ENCODE results near the gene LDHAL6B. TPM values are rescaled to one million over a fixed set of nuclear protein-coding genes. Genes with fewer than 3 reads are reported as not detected.

LDHAL6B gene
- polyA plus RNA-seq = not detected in 3 replicates
- polyA plus RNA-seq (2011; ENCODE audit: low read depth) = not detected
- polyA plus RNA-seq (2011; cell fraction: cytosol; rRNA removed) = not detected in 2 replicates
- polyA plus RNA-seq (2011; cell fraction: nucleus; rRNA removed) = not detected in 2 replicates
- 0.68 TPM in 1 of 2 replicates, not detected in the other for polyA plus RNA-seq (2012; ENCODE audit: low replicate concordance)
- polyA minus RNA-seq = not detected in 3 replicates
- polyA minus RNA-seq (2011; cell fraction: cytosol; rRNA and poly(A)+ RNA removed) = not detected
- polyA minus RNA-seq (2011; cell fraction: nucleus; rRNA and poly(A)+ RNA removed) = not detected in 2 replicates

- FAIRE-seq = no peak
- no peaks in the 10 kb centered on the region for H3K9me3 ChIP-seq (ENCODE audit: control insufficient read depth, low read depth, low read length)
Measured at GRCh38 chr15:59206623-59207183, at the start of gene LDHAL6B. TSS of gene LDHAL6B (plus strand) at chr15:59206843. CDS start at chr15:59206941, 98 bp downstream.

GRCh38 chr15:59157396-59157795 lies 49.2 kb upstream of the LDHAL6B start:
- Histone ChIP-seq H3K27ac (ENCODE audit: control insufficient read depth, insufficient read depth, low read length) (no peak overlapping the region), H3K9me1 (ENCODE audit: control insufficient read depth, extremely low read depth, insufficient read depth, low read length) (no peaks in the 10 kb centered on the region), H3K4me1 (ENCODE audit: control insufficient read depth, extremely low read depth, insufficient read depth, low read length) (no peaks in the 10 kb centered on the region), H3K9me3 (ENCODE audit: control insufficient read depth, low read depth, low read length) (no peaks in the 10 kb centered on the region), H3K9ac (ENCODE audit: control insufficient read depth, extremely low read depth, insufficient read depth, low read length) (no peak overlapping the region), H3K4me3 (ENCODE audit: control insufficient read depth in 2 of 3, extremely low read depth in 1 of 3, insufficient read depth in 2 of 3, low read depth in 1 of 3, low read length in 3 of 3) (no peak overlapping the region), H3K4me2 (ENCODE audit: control insufficient read depth, extremely low read depth, insufficient read depth, low read depth, low read length) (no peak overlapping the region), H3K36me3 (ENCODE audit: control insufficient read depth in 2 of 2, extremely low read depth in 1 of 2, insufficient read depth in 2 of 2, low read length in 2 of 2) (peaks cover 56 to 60% of the 10 kb centered on the region in 2 experiments), H4K20me1 (ENCODE audit: control insufficient read depth, extremely low read depth, insufficient read depth, low read length) (no peaks in the 10 kb centered on the region), H3K27me3 (ENCODE audit: control insufficient read depth, extremely low read depth, insufficient read depth, low read length) (no peaks in the 10 kb centered on the region), H2AFZ (ENCODE audit: control insufficient read depth, low read length) (no peak overlapping the region), H3K79me2 (ENCODE audit: control insufficient read depth, insufficient read depth, low read length) (no peaks in the 10 kb centered on the region)
- DNase-seq (ENCODE audit: low read depth, low spot score) = no peak
- TF ChIP-seq CTCF (optimal IDR thresholded peaks at IDR 0.05 in 1 of 3, IDR thresholded peaks at IDR 0.05 in 1 of 3, conservative IDR thresholded peaks at IDR 0.05 in 1 of 3; ENCODE audit: extremely low read depth in 1 of 3, insufficient read depth in 2 of 3, low read length in 3 of 3) (no peak), EZH2 (IDR thresholded peaks at IDR 0.05; ENCODE audit: low read length) (no peak)
- dilution Hi-C loops (cut with MboI; ENCODE audit: extremely low pct_ligation_motif_present, low sequenced_read_pairs) = no loop called here
- no peak for FAIRE-seq

More at GRCh38 chr15:59206623-59207183, at the start of gene LDHAL6B:
- no peak for DNase-seq (ENCODE audit: low read depth, low spot score)
- Histone ChIP-seq H3K4me2 (ENCODE audit: control insufficient read depth, extremely low read depth, insufficient read depth, low read depth, low read length) (no peak within 1 kb of the TSS), H4K20me1 (ENCODE audit: control insufficient read depth, extremely low read depth, insufficient read depth, low read length) (no peaks in the 10 kb centered on the region), H3K4me3 (ENCODE audit: control insufficient read depth in 2 of 3, extremely low read depth in 1 of 3, insufficient read depth in 2 of 3, low read depth in 1 of 3, low read length in 3 of 3) (no peak within 1 kb of the TSS), H3K27me3 (ENCODE audit: control insufficient read depth, extremely low read depth, insufficient read depth, low read length) (no peaks in the 10 kb centered on the region), H3K27ac (ENCODE audit: control insufficient read depth, insufficient read depth, low read length) (no peak within 1 kb of the TSS), H3K9ac (ENCODE audit: control insufficient read depth, extremely low read depth, insufficient read depth, low read length) (no peak within 1 kb of the TSS), H3K79me2 (ENCODE audit: control insufficient read depth, insufficient read depth, low read length) (no peaks in the 10 kb centered on the region), H3K9me1 (ENCODE audit: control insufficient read depth, extremely low read depth, insufficient read depth, low read length) (no peaks in the 10 kb centered on the region), H3K36me3 (ENCODE audit: control insufficient read depth in 2 of 2, extremely low read depth in 1 of 2, insufficient read depth in 2 of 2, low read length in 2 of 2) (peaks cover 42 to 82% of the 10 kb centered on the region in 2 experiments), H2AFZ (ENCODE audit: control insufficient read depth, low read length) (no peak within 1 kb of the TSS), H3K4me1 (ENCODE audit: control insufficient read depth, extremely low read depth, insufficient read depth, low read length) (no peaks in the 10 kb centered on the region)
- dilution Hi-C loops (cut with MboI; ENCODE audit: extremely low pct_ligation_motif_present, low sequenced_read_pairs) = no loop called here
- TF ChIP-seq CTCF (optimal IDR thresholded peaks at IDR 0.05 in 1 of 3, IDR thresholded peaks at IDR 0.05 in 1 of 3, conservative IDR thresholded peaks at IDR 0.05 in 1 of 3; ENCODE audit: extremely low read depth in 1 of 3, insufficient read depth in 2 of 3, low read length in 3 of 3) (no peak), EZH2 (IDR thresholded peaks at IDR 0.05; ENCODE audit: low read length) (no peak)

All from keratinocyte (primary cell).